Skin of body (tissue), 2 donors: ENCODE measurements around the gene ESR1. TPM values are rescaled to one million over a fixed set of nuclear protein-coding genes. Genes with fewer than 3 reads are reported as not detected.
"Not testable (repeated sequence)": the region's sequence is repeated elsewhere in the genome, so short reads cannot be mapped to it uniquely, and the experiment has no call there.

Experiments
- DNase-seq: peaks from one replicate; lab custom pipeline; 2025; lab: John Stamatoyannopoulos, UW
- total RNA-seq: library from RNA; depleted of rRNA; stranded (reverse); fragments of >200 nt; gene quantifications from one replicate; pipeline ENCODE4 v1.2.3, GENCODE V29; 2014

The ESR1 gene
- total RNA-seq, 1 donor from 2014 or later = 2.2 TPM

GRCh38 chr6:151975795-151976194, 168.3 kb downstream of the ESR1 start:
- no peak for DNase-seq

- DNase-seq = not testable (repeated sequence)
Measured at GRCh38 chr6:151988199-151988598, 180.7 kb downstream of the ESR1 start.

GRCh38 chr6:151992091-151992490, 184.6 kb downstream of the ESR1 start:
- DNase-seq = no peak

GRCh38 chr6:151993364-151993763, 185.9 kb downstream of the ESR1 start:
- no peak for DNase-seq

GRCh38 chr6:151998784-151999183, 191.3 kb downstream of the ESR1 start:
- DNase-seq = no peak

GRCh38 chr6:151999194-151999593, 191.7 kb downstream of the ESR1 start:
- DNase-seq = no peak

GRCh38 chr6:152001408-152001807, 193.9 kb downstream of the ESR1 start:
- DNase-seq = no peak

- DNase-seq = no peak
Measured at GRCh38 chr6:152002306-152002705, 194.8 kb downstream of the ESR1 start.

GRCh38 chr6:152004036-152004566, 196.6 kb downstream of the ESR1 start:
- DNase-seq = no peak

GRCh38 chr6:152004896-152005295, 197.4 kb downstream of the ESR1 start:
- no peak for DNase-seq

GRCh38 chr6:152008779-152009178, 201.3 kb downstream of the ESR1 start:
- DNase-seq = no peak

- no peak for DNase-seq
Measured at GRCh38 chr6:152012227-152012626, 204.7 kb downstream of the ESR1 start.

- no peak for DNase-seq
Measured at GRCh38 chr6:152018876-152019275, 211.4 kb downstream of the ESR1 start.

GRCh38 chr6:152022303-152022702, 214.8 kb downstream of the ESR1 start:
- DNase-seq = no peak

GRCh38 chr6:152023613-152024012, 216.1 kb downstream of the ESR1 start:
- no peak for DNase-seq

GRCh38 chr6:152026291-152026690, 218.8 kb downstream of the ESR1 start:
- no peak for DNase-seq

- not testable (repeated sequence) for DNase-seq
Measured at GRCh38 chr6:152026744-152027143, 219.3 kb downstream of the ESR1 start.

- DNase-seq = not testable (repeated sequence)
Measured at GRCh38 chr6:152033765-152034164, 226.3 kb downstream of the ESR1 start.

GRCh38 chr6:152034631-152035030, 227.1 kb downstream of the ESR1 start:
- no peak for DNase-seq

GRCh38 chr6:152046118-152046517, 238.6 kb downstream of the ESR1 start:
- DNase-seq = no peak

GRCh38 chr6:152048921-152049320, 241.4 kb downstream of the ESR1 start:
- DNase-seq = no peak

GRCh38 chr6:152049502-152049901, 242.0 kb downstream of the ESR1 start:
- no peak for DNase-seq

- no peak for DNase-seq
Measured at GRCh38 chr6:152050451-152051195, 243.1 kb downstream of the ESR1 start.
